DMS 273 (cell line): ENCODE results near the gene PEPD.

Experiments
- DNase-seq: peaks from one replicate; lab custom pipeline; 2025; ENCODE audit not compliant: unreplicated experiment; lab: John Stamatoyannopoulos, UW

Gene PEPD

GRCh38 chr19:33343301-33343700 lies 178.3 kb downstream of the PEPD start:
- no peak for DNase-seq

GRCh38 chr19:33340991-33341390 lies 180.6 kb downstream of the PEPD start:
- no peak for DNase-seq

GRCh38 chr19:33339016-33339984 lies 182.3 kb downstream of the PEPD start:
- DNase-seq: no peak
